HG03575 (cell line): Measurements from ENCODE around the gene SLC41A1.
"Not testable (repeated sequence)": the region's sequence is repeated elsewhere in the genome, so short reads cannot be mapped to it uniquely, and the experiment has no call there.

Source experiments
- ATAC-seq: cut with Tn5 transposase; IDR thresholded peaks from one replicate; pipeline ENCODE4 v1.9.1; 2021; ENCODE audit not compliant: unreplicated experiment, insufficient number of reproducible peaks, low FRiP score; ENCODE audit errors: extremely low read depth

SLC41A1 gene

GRCh38 chr1:205812878-205813754, at the start of gene SLC41A1:
Gene SLC41A1, minus strand, starts transcription at chr1:205813198. Its CDS starts 2,757 bp downstream, at chr1:205810441.
- ATAC-seq: no peak

GRCh38 chr1:205861540-205861939, 48.5 kb upstream of the SLC41A1 start:
- ATAC-seq: no peak

GRCh38 chr1:205858141-205858961, 45.4 kb upstream of the SLC41A1 start:
- no peak for ATAC-seq

- ATAC-seq: not testable (repeated sequence)
These were observed 44.5 kb upstream of the SLC41A1 start for GRCh38 chr1:205857501-205857900.

- no peak for ATAC-seq
These were observed 43.4 kb upstream of the SLC41A1 start for GRCh38 chr1:205856433-205856832.

GRCh38 chr1:205852969-205853368, 40.0 kb upstream of the SLC41A1 start:
- no peak for ATAC-seq

GRCh38 chr1:205851993-205852392, 39.0 kb upstream of the SLC41A1 start:
- ATAC-seq: no peak

- no peak for ATAC-seq
These were observed 36.8 kb upstream of the SLC41A1 start, which contains the start of gene PM20D1 for GRCh38 chr1:205849619-205850355. Gene PM20D1, minus strand, starts transcription at chr1:205850132. Its CDS starts 60 bp downstream, at chr1:205850072.

- ATAC-seq: no peak
These were observed 30.2 kb upstream of the SLC41A1 start for GRCh38 chr1:205843036-205843859.

- no peak for ATAC-seq
These were observed 29.2 kb upstream of the SLC41A1 start for GRCh38 chr1:205842229-205842628.

- no peak for ATAC-seq
These were observed 27.3 kb upstream of the SLC41A1 start for GRCh38 chr1:205840146-205840923.

GRCh38 chr1:205837382-205837970, 24.5 kb upstream of the SLC41A1 start:
- ATAC-seq: no peak

GRCh38 chr1:205834751-205835150, 21.8 kb upstream of the SLC41A1 start:
- ATAC-seq: no peak

GRCh38 chr1:205832326-205832751, 19.3 kb upstream of the SLC41A1 start:
- no peak for ATAC-seq

GRCh38 chr1:205827623-205828022, 14.6 kb upstream of the SLC41A1 start:
- no peak for ATAC-seq

GRCh38 chr1:205826995-205827394, 14.0 kb upstream of the SLC41A1 start:
- ATAC-seq: no peak
